GM19372 (cell line): Measurements from ENCODE around the gene EFCC1.

Source experiments
- ATAC-seq: cut with Tn5 transposase; IDR thresholded peaks from one replicate; pipeline ENCODE4 v1.9.1; 2021; ENCODE audit warnings: mild to moderate bottlenecking, low read depth, moderate library complexity; ENCODE audit not compliant: unreplicated experiment

EFCC1 gene

GRCh38 chr3:128994173-128994512, 7.0 kb upstream of the EFCC1 start:
- ATAC-seq, result no peak

GRCh38 chr3:128994581-128995546, 6.2 kb upstream of the EFCC1 start:
- ATAC-seq, result no peak

GRCh38 chr3:128995737-128996136, 5.4 kb upstream of the EFCC1 start:
- ATAC-seq, result no peak

- ATAC-seq, result no peak
Observed at GRCh38 chr3:128996200-128996599, 4.9 kb upstream of the EFCC1 start.

- no peak for ATAC-seq
Observed at GRCh38 chr3:128996726-128997125, 4.4 kb upstream of the EFCC1 start.

- ATAC-seq, result no peak
Observed at GRCh38 chr3:128997486-128998133, 3.5 kb upstream of the EFCC1 start.

- ATAC-seq, result no peak
Observed at GRCh38 chr3:128998561-128998960, 2.5 kb upstream of the EFCC1 start.

- ATAC-seq, result no peak
Observed at GRCh38 chr3:128999102-128999501, 2.0 kb upstream of the EFCC1 start.

- ATAC-seq, result no peak
Observed at GRCh38 chr3:129000742-129001100, 383 bp upstream of the EFCC1 start.

- ATAC-seq, result no peak
Observed at GRCh38 chr3:129001806-129002572, 885 bp downstream of the EFCC1 start.

- no peak for ATAC-seq
Observed at GRCh38 chr3:129002573-129003569, 1.8 kb downstream of the EFCC1 start.

GRCh38 chr3:129003578-129004112, 2.5 kb downstream of the EFCC1 start:
- no peak for ATAC-seq

GRCh38 chr3:129004639-129005295, 3.7 kb downstream of the EFCC1 start:
- no peak for ATAC-seq

- no peak for ATAC-seq
Observed at GRCh38 chr3:129005526-129006303, 4.6 kb downstream of the EFCC1 start.

- no peak for ATAC-seq
Observed at GRCh38 chr3:129006864-129007263, 5.8 kb downstream of the EFCC1 start.

- ATAC-seq, result no peak
Observed at GRCh38 chr3:129007792-129008191, 6.7 kb downstream of the EFCC1 start.

- no peak for ATAC-seq
Observed at GRCh38 chr3:129009266-129009665, 8.2 kb downstream of the EFCC1 start.

GRCh38 chr3:129010310-129010956, 9.3 kb downstream of the EFCC1 start:
- no peak for ATAC-seq
